Ishikawa (cell line): ENCODE measurements around the gene WNT3A.

ENCODE experiments used
- CREB1 ChIP-seq: IDR thresholded peaks from 2 replicates; pipeline ENCODE4 v1.6.1; 2012; ENCODE audit warnings: low read depth
- EGR1 ChIP-seq: IDR thresholded peaks from 2 replicates; pipeline ENCODE4 v1.6.1; 2012
- EP300 ChIP-seq: IDR thresholded peaks from 2 replicates; pipeline ENCODE4 v1.6.1; 2012; ENCODE audit warnings: borderline replicate concordance
- FOXM1 ChIP-seq: IDR thresholded peaks from 2 replicates; pipeline ENCODE4 v1.6.1; 2012; ENCODE audit warnings: low read depth, borderline replicate concordance
- REST ChIP-seq: IDR thresholded peaks from 2 replicates; pipeline ENCODE4 v1.6.1; 2012; ENCODE audit warnings: low read depth, mild to moderate bottlenecking
- YY1 ChIP-seq: IDR thresholded peaks from 2 replicates; pipeline ENCODE4 v1.6.1; 2012; ENCODE audit warnings: low read depth
- TF ChIP-seq, protein P1 (sequence below): IDR thresholded peaks from 2 replicates; pipeline ENCODE4 v1.6.1; 2012

DNA sequence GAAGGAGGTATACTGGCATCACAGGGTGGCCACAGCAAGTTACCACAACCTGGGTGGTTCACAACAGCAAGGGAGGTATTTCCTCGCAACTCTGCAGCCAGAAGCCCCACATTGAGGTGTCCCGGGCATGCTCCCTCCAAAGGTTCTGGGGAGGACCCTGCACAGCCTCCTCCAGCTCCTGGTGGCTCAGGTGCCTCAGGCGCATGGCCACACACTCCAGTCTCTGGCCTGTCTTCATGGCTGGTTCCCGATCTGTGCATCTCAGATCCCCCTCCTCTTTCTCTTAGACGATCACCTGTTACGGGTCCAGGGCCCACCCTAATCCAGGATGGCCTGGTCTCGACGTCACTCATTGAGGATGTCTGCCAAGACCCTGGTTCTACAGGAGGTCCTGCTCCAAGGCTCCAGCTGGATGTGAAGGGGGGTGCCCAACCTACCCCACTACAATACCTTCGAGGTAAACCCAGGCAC lies 69.0 kb downstream of the WNT3A start:
- TF ChIP-seq YY1 (no peak), REST (no peak), FOXM1 (no peak), EP300 (no peak), CREB1 (no peak), EGR1 (no peak)
- TF ChIP-seq, protein P1, sequence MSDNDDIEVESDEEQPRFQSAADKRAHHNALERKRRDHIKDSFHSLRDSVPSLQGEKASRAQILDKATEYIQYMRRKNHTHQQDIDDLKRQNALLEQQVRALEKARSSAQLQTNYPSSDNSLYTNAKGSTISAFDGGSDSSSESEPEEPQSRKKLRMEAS: no peak
